ENCODE results near the gene SMIM30.
"Not testable (repeated sequence)": the region's sequence is repeated elsewhere in the genome, so short reads cannot be mapped to it uniquely, and the experiment has no call there.

The SMIM30 gene

DNA sequence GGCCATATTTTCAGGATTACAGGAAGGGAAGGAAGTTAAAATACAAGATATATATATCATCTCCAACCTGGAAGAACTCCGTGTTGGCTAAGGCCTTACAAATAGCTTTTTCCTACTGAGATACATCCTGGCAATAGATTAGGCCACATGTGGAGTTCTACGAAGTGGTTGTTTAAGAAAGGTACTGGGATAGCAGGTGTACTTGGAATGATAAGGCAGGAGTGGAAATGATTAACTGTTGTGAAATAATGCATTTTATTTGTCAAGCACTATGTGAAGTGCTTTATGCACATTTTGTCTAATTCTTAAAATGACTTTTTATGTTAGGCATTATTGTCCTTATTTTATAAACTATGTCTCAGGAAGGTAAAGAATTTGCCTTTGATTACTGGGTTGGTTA is 18.9 kb upstream of the SMIM30 start:
- H3K9me3 ChIP-seq (ENCODE audit: control insufficient read depth, low read length) = no peaks in the 10 kb centered on the region
- H3K4me3 ChIP-seq (ENCODE audit: low read length) = no peak overlapping the region
- H3K36me3 ChIP-seq (ENCODE audit: control insufficient read depth, insufficient read depth, low read length) = no peaks in the 10 kb centered on the region
- no peak overlapping the region for H3K9ac ChIP-seq (ENCODE audit: low read length)
- H3K27me3 ChIP-seq (ENCODE audit: control insufficient read depth, insufficient read depth, low read length) = no peaks in the 10 kb centered on the region
- peaks cover 5% of the 10 kb centered on the region for H3K4me1 ChIP-seq (ENCODE audit: control insufficient read depth, insufficient read depth, low read length)

DNA sequence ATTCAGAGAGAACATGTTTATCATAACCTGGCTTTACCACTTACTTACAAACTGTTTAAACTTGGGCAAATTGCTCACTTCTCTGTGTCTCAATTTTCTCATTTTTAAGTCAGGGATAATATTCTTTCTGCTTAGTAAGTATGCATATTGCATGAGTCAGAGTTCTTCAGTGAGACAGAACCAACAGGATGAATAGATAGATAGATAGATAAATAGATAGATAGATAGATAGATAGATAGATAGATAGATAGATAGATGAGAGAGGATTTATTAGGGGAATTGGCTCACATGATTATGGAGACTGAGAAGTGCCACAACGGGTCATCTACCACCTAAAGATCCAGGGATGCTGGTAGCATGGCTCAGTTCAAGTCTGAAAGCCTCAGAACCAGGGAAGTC is 15.7 kb upstream of the SMIM30 start:
- H3K27me3 ChIP-seq (ENCODE audit: control insufficient read depth, insufficient read depth, low read length) = no peaks in the 10 kb centered on the region
- H3K9me3 ChIP-seq (ENCODE audit: control insufficient read depth, low read length) = no peaks in the 10 kb centered on the region
- no peak overlapping the region for H3K4me3 ChIP-seq (ENCODE audit: low read length)
- H3K9ac ChIP-seq (ENCODE audit: low read length) = no peak overlapping the region
- H3K36me3 ChIP-seq (ENCODE audit: control insufficient read depth, insufficient read depth, low read length) = no peaks in the 10 kb centered on the region
- H3K4me1 ChIP-seq (ENCODE audit: control insufficient read depth, insufficient read depth, low read length) = peaks cover 5% of the 10 kb centered on the region

DNA sequence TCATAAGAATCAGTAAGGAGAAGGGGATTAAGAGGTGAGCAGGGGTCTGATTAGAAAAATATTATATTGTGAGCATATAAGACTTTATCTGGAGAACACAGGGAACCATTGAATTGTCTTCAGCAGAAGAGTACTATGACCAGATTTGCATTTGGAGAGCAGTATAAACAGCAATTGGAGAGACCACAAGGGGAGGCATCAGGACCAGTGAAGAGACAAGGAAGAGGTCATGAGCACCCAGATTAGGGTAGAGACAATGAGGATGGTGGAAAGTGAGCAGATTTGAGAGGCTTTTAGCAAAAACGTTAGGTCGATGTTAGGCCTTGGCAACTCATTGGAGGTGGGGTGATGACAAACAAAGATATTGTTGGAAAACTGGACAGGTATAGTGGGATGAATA is 13.0 kb upstream of the SMIM30 start:
- Histone ChIP-seq H3K4me1 (ENCODE audit: control insufficient read depth, insufficient read depth, low read length) (peaks cover 5% of the 10 kb centered on the region), H3K36me3 (ENCODE audit: control insufficient read depth, insufficient read depth, low read length) (no peaks in the 10 kb centered on the region), H3K9me3 (ENCODE audit: control insufficient read depth, low read length) (no peaks in the 10 kb centered on the region), H3K27me3 (ENCODE audit: control insufficient read depth, insufficient read depth, low read length) (no peaks in the 10 kb centered on the region), H3K9ac (ENCODE audit: low read length) (no peak overlapping the region), H3K4me3 (ENCODE audit: low read length) (no peak overlapping the region)

DNA sequence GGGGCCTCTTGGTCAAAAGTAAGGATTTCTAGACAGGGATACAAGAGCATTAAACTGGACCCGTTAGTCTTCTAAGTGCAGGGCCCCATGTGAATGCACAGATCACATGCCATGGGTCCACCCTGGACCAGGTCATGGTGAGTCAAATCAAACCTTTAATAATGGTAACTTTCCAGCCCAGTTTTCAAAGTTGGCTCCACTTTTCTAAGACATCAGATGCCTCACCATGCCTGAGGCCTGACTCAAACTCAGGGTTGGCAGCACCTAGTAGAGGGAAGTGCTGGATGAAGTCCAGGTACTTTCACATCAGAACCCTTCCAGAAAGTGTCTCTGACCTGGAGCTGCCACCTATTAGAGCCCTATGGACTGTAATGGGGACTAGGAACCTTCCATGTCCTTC is 9.7 kb upstream of the SMIM30 start:
- no peaks in the 10 kb centered on the region for H3K27me3 ChIP-seq (ENCODE audit: control insufficient read depth, insufficient read depth, low read length)
- no peak overlapping the region for H3K4me3 ChIP-seq (ENCODE audit: low read length)
- H3K36me3 ChIP-seq (ENCODE audit: control insufficient read depth, insufficient read depth, low read length) = no peaks in the 10 kb centered on the region
- no peaks in the 10 kb centered on the region for H3K4me1 ChIP-seq (ENCODE audit: control insufficient read depth, insufficient read depth, low read length)
- no peaks in the 10 kb centered on the region for H3K9me3 ChIP-seq (ENCODE audit: control insufficient read depth, low read length)
- H3K9ac ChIP-seq (ENCODE audit: low read length) = no peak overlapping the region

DNA sequence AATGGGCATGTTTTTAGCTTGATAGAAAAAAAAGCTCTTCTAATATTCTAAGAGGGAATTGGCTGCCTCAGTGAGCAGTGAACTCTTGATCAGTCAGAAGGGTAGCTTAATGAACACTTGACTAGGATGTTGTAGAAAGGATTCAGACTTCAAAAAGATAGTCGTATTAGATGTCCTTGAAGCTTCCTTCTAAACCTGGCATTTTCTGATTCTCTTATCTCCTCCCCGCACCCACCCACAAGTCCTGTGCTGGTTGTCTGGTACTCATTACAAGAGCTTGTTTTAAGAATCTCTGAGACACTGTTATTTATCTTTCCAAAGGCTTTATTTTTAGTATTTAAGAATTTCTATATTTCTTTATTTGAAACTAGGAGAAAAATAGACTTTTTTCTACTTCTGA is 7.4 kb upstream of the SMIM30 start:
- H3K9me3 ChIP-seq (ENCODE audit: control insufficient read depth, low read length) = no peaks in the 10 kb centered on the region
- no peaks in the 10 kb centered on the region for H3K4me1 ChIP-seq (ENCODE audit: control insufficient read depth, insufficient read depth, low read length)
- no peak overlapping the region for H3K9ac ChIP-seq (ENCODE audit: low read length)
- H3K4me3 ChIP-seq (ENCODE audit: low read length) = no peak overlapping the region
- no peaks in the 10 kb centered on the region for H3K27me3 ChIP-seq (ENCODE audit: control insufficient read depth, insufficient read depth, low read length)
- H3K36me3 ChIP-seq (ENCODE audit: control insufficient read depth, insufficient read depth, low read length) = no peaks in the 10 kb centered on the region

DNA sequence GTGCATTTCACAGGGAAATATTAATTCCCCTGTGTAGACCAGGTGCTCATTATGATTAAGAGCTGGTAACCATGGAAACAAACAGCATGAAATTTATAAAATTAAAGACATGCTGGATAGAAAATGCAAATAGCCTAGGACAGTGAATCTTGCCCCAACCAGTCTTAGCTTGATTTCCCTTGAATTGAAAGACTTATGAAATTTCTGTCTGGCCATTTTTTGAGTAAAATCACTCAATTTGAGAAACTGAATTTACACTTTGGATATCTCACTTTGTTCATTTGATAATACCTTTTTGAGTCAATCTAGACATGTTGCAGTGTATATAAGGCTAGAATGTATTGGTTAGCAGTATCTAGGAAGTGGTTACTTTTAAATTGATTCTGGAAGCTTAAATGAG is 4.4 kb upstream of the SMIM30 start:
- H3K36me3 ChIP-seq (ENCODE audit: control insufficient read depth, insufficient read depth, low read length) = no peaks in the 10 kb centered on the region
- H3K27me3 ChIP-seq (ENCODE audit: control insufficient read depth, insufficient read depth, low read length) = no peaks in the 10 kb centered on the region
- no peak overlapping the region for H3K9ac ChIP-seq (ENCODE audit: low read length)
- H3K4me1 ChIP-seq (ENCODE audit: control insufficient read depth, insufficient read depth, low read length) = peaks cover 8% of the 10 kb centered on the region
- H3K9me3 ChIP-seq (ENCODE audit: control insufficient read depth, low read length) = no peaks in the 10 kb centered on the region
- no peak overlapping the region for H3K4me3 ChIP-seq (ENCODE audit: low read length)

DNA sequence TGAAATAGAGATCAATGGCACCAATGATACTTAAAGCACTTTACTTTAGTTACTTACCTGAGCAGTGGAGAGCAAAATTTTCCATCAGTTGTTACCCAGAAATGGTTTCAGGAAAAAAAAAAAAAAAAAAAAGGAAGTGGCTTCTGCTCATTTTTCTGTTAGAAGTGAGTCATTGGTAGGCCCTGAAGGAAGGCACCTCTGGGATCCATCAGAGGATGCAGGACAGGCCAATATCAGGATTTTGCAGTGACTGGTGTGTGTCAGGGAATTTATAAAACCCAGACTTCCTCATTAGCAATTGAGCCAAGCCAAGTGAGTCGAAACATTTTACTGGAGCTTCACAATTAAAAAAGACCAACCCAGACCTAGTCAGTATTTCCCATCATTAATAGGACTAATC is 2.3 kb upstream of the SMIM30 start:
- no peak overlapping the region for H3K9ac ChIP-seq (ENCODE audit: low read length)
- H3K9me3 ChIP-seq (ENCODE audit: control insufficient read depth, low read length) = no peaks in the 10 kb centered on the region
- no peaks in the 10 kb centered on the region for H3K27me3 ChIP-seq (ENCODE audit: control insufficient read depth, insufficient read depth, low read length)
- H3K4me1 ChIP-seq (ENCODE audit: control insufficient read depth, insufficient read depth, low read length) = peaks cover 14% of the 10 kb centered on the region
- no peak overlapping the region for H3K4me3 ChIP-seq (ENCODE audit: low read length)
- no peaks in the 10 kb centered on the region for H3K36me3 ChIP-seq (ENCODE audit: control insufficient read depth, insufficient read depth, low read length)

DNA sequence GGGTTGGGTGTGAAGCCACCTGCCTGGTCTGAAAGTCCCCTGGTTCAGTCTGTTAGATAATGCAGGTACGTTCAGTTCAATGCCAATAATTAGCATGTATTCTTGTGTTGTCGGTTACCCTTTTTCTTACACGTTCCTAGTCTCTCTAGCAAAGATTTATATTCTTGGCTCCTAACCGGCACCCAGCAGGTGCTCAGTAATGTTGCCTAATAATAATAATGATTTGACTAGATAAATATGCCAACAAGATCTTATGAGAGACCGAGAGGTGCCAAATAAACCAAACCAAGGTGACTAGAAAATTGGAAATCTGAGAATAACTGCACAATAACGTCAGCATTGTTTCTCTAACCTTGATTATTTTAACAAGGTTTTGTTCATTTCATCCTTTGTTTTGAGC is 1.1 kb upstream of the SMIM30 start:
- no peak overlapping the region for H3K4me3 ChIP-seq (ENCODE audit: low read length)
- H3K4me1 ChIP-seq (ENCODE audit: control insufficient read depth, insufficient read depth, low read length) = peaks cover 14% of the 10 kb centered on the region
- no peak overlapping the region for H3K9ac ChIP-seq (ENCODE audit: low read length)
- H3K36me3 ChIP-seq (ENCODE audit: control insufficient read depth, insufficient read depth, low read length) = no peaks in the 10 kb centered on the region
- H3K9me3 ChIP-seq (ENCODE audit: control insufficient read depth, low read length) = no peaks in the 10 kb centered on the region
- H3K27me3 ChIP-seq (ENCODE audit: control insufficient read depth, insufficient read depth, low read length) = no peaks in the 10 kb centered on the region

DNA sequence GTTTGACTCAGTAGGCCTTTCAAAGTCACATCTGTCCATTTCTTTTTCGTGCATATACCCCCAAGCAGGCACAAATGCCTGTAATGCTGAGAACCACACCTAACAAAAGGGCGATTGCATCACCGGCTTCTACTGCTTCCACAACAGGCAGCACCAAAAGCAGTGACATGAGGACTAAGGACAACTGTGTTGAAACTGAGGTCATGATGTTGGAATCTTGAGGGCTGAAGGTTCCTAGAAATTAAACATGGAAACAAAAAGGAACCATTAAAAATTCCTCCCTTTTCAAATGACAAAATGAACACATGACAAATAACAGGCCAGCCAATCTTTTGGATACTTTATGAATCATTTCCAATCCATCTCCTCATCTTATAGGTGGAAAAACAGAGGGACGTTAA is 980 bp downstream of the SMIM30 start:
- peaks cover 14% of the 10 kb centered on the region for H3K4me1 ChIP-seq (ENCODE audit: control insufficient read depth, insufficient read depth, low read length)
- not testable (repeated sequence) for H3K27me3 ChIP-seq (ENCODE audit: control insufficient read depth, insufficient read depth, low read length); H3K4me3 ChIP-seq (ENCODE audit: low read length); H3K36me3 ChIP-seq (ENCODE audit: control insufficient read depth, insufficient read depth, low read length); H3K9me3 ChIP-seq (ENCODE audit: control insufficient read depth, low read length); H3K9ac ChIP-seq (ENCODE audit: low read length)

DNA sequence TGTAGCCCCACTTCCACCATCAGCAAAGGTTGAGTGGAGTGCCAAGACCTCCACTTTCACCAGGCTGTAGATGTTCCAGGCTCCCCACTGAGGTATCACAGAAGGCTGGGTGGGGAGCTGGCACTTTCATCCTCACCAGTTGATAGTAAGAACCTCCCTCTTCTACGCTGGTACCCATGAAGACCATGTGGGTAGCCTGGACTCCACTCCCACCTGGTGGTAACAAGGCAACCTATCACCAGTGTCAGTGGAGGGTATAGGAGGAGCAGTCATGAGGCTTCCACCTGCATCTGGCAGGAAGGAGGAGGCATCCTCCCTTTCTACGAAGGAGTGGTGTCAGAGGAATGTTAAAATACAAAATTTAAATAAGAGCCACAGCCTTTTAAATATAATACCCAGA is 4.4 kb downstream of the SMIM30 start:
- Histone ChIP-seq H3K4me1 (ENCODE audit: control insufficient read depth, insufficient read depth, low read length) (peaks cover 10% of the 10 kb centered on the region), H3K27me3 (ENCODE audit: control insufficient read depth, insufficient read depth, low read length) (no peaks in the 10 kb centered on the region), H3K9me3 (ENCODE audit: control insufficient read depth, low read length) (no peaks in the 10 kb centered on the region), H3K4me3 (ENCODE audit: low read length) (no peak overlapping the region), H3K36me3 (ENCODE audit: control insufficient read depth, insufficient read depth, low read length) (no peaks in the 10 kb centered on the region), H3K9ac (ENCODE audit: low read length) (no peak overlapping the region)

DNA sequence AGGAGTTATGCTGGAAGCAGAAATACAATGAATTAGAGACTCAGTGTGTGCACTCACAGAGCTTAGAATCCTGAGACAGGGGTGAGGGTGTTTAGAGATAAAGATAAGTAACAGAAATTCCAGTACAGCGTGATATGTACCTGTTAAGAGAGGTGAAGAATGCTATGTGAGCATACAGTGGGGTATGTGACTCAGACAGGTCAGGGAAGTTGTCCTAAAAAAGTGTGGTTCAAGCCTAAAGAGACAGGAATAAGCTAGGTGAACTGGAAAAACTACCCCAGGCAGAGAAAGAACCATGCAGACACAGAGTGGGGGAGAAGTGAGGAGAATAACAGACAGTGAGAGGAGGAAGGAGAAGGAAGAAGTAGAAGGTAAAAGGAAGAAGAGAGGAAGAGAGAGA is 8.6 kb downstream of the SMIM30 start:
- H3K27me3 ChIP-seq (ENCODE audit: control insufficient read depth, insufficient read depth, low read length) = no peaks in the 10 kb centered on the region
- no peak overlapping the region for H3K4me3 ChIP-seq (ENCODE audit: low read length)
- H3K4me1 ChIP-seq (ENCODE audit: control insufficient read depth, insufficient read depth, low read length) = no peaks in the 10 kb centered on the region
- H3K9ac ChIP-seq (ENCODE audit: low read length) = no peak overlapping the region
- H3K36me3 ChIP-seq (ENCODE audit: control insufficient read depth, insufficient read depth, low read length) = no peaks in the 10 kb centered on the region
- H3K9me3 ChIP-seq (ENCODE audit: control insufficient read depth, low read length) = no peaks in the 10 kb centered on the region

DNA sequence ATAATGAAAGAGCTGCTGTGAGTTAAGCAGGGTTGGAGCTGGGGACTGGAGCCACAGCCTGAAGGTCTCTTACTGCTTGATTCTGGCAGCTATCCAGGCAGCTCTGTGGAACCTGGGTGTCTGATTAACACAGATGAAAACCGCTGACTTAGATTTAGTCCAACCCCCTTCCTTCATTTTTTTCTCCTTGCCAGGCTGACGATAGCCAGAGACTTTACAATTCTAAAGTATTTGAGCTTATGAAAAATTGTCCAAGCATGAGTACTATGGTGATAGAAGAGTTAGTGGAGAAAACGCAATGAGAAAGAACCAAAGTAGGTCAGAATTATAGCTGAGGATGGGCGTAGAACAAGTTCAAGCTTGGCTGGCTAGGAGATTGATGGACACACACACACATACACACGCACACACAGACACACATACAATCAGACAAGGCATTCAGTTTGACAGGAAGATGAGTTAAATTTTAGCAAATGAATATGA is 18.2 kb downstream of the SMIM30 start:
- Histone ChIP-seq H3K9ac (ENCODE audit: low read length) (no peak overlapping the region), H3K4me3 (ENCODE audit: low read length) (no peak overlapping the region)

DNA sequence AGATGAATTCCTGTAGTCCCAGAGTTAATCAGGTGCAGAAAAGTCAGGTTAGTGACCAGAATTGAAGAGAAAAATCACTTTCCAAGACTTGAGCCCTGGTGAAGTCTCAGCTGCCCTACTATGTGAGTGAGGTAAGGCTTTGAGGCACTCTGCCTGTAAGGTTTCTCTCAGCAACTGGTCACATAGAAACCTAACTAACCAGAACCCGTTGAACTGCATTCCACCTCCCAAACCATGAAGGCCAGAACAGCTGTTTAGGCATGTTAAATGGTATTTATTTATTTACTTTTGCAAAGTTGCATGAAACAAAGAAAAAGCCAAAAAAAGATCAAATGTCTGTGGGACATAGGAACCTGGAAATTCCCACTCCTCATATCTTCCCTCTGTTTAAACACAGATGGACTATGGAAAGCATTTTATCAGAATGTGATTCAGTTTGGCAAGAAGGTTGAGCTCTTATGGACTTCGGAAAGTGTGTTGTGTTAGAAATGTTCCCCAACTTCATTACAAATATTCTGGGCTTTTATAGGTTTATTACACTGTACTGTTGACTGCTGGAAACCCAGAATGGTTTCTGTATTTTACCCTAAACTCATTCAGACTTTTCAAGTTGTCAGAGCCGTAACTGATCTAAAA is 19.0 kb downstream of the SMIM30 start:
- H3K36me3 ChIP-seq (ENCODE audit: control insufficient read depth, insufficient read depth, low read length) = no peaks in the 10 kb centered on the region
- no peaks in the 10 kb centered on the region for H3K4me1 ChIP-seq (ENCODE audit: control insufficient read depth, insufficient read depth, low read length)
- no peak overlapping the region for H3K4me3 ChIP-seq (ENCODE audit: low read length)
- no peaks in the 10 kb centered on the region for H3K9me3 ChIP-seq (ENCODE audit: control insufficient read depth, low read length)
- no peak overlapping the region for H3K9ac ChIP-seq (ENCODE audit: low read length)
- no peaks in the 10 kb centered on the region for H3K27me3 ChIP-seq (ENCODE audit: control insufficient read depth, insufficient read depth, low read length)

More for the DNA sequence above, 18.2 kb downstream of the SMIM30 start:
- H3K9me3 ChIP-seq (ENCODE audit: control insufficient read depth, low read length) = no peaks in the 10 kb centered on the region
- H3K4me1 ChIP-seq (ENCODE audit: control insufficient read depth, insufficient read depth, low read length) = no peaks in the 10 kb centered on the region
- H3K27me3 ChIP-seq (ENCODE audit: control insufficient read depth, insufficient read depth, low read length) = no peaks in the 10 kb centered on the region
- H3K36me3 ChIP-seq (ENCODE audit: control insufficient read depth, insufficient read depth, low read length) = no peaks in the 10 kb centered on the region
